SHP77 treated with DMSO at 0.1 percent for 48 hours (cell line): ENCODE measurements around the gene CAPG.

Source experiments
- DNase-seq: peaks from one replicate; lab custom pipeline; 2025; lab: John Stamatoyannopoulos, UW

CAPG gene

GRCh38 chr2:85356186-85356585, 54.0 kb downstream of the CAPG start:
- DNase-seq = no peak

- DNase-seq = no peak
Measured at GRCh38 chr2:85355521-85355920, 54.6 kb downstream of the CAPG start.

GRCh38 chr2:85355073-85355410, 55.1 kb downstream of the CAPG start:
- DNase-seq = no peak

GRCh38 chr2:85354286-85355072, 55.7 kb downstream of the CAPG start, which contains the start of the genes ELMOD3 and RETSAT:
Gene ELMOD3 (plus strand): TSS chr2:85354769. CDS start chr2:85357199, 2,430 bp downstream.
Gene RETSAT (minus strand): TSS chr2:85354528. CDS start chr2:85354507, 21 bp downstream.
- peak; percentile 97 for DNase-seq

- no peak for DNase-seq
Measured at GRCh38 chr2:85353876-85354285, 56.3 kb downstream of the CAPG start.

- DNase-seq = no peak
Measured at GRCh38 chr2:85347599-85347998, 62.6 kb downstream of the CAPG start.
